ENCODE data around the gene VPS9D1. TPM values are rescaled to one million over a fixed set of nuclear protein-coding genes. Genes with fewer than 3 reads are reported as not detected.
A peak's percentile ranks its signal among the peaks of the same experiment; 100 is the strongest.
"Not testable (repeated sequence)": the region's sequence is repeated elsewhere in the genome, so short reads cannot be mapped to it uniquely, and the experiment has no call there.

VPS9D1 gene
- total RNA-seq, 1 donor from 2014 or later = 20.2 TPM

- no peak for DNase-seq (ENCODE audit: low read depth, low spot score)
Observed at GRCh38 chr16:89672177-89672941, 48.3 kb downstream of the VPS9D1 start.

GRCh38 chr16:89671565-89671964, 49.1 kb downstream of the VPS9D1 start:
- H3K4me3 Mint-ChIP-seq; H3K27me3 Mint-ChIP-seq (ENCODE audit: low read depth); H3K4me1 Mint-ChIP-seq; DNase-seq (ENCODE audit: low read depth, low spot score); H3K9me3 Mint-ChIP-seq; H3K27ac Mint-ChIP-seq (ENCODE audit: unreplicated experiment): not testable (repeated sequence)
- H3K36me3 Mint-ChIP-seq (ENCODE audit: low read depth) = peaks cover 25% of the 10 kb centered on the region

More at GRCh38 chr16:89672177-89672941, 48.3 kb downstream of the VPS9D1 start:
- Mint-ChIP-seq H3K27ac (ENCODE audit: unreplicated experiment) (no peak overlapping the region), H3K9me3 (peaks cover 3% of the 10 kb centered on the region), H3K4me1 (peaks cover 4% of the 10 kb centered on the region), H3K36me3 (ENCODE audit: low read depth) (peaks cover 20% of the 10 kb centered on the region), H3K4me3 (peak overlapping the region; percentile 23), H3K27me3 (ENCODE audit: low read depth) (no peaks in the 10 kb centered on the region)
- TF ChIP-seq CTCF (conservative IDR thresholded peaks at IDR 0.05) = no peak

GRCh38 chr16:89670496-89671431, 49.9 kb downstream of the VPS9D1 start:
- H3K27me3 Mint-ChIP-seq (ENCODE audit: low read depth) = no peaks in the 10 kb centered on the region

GRCh38 chr16:89669755-89670154, 50.9 kb downstream of the VPS9D1 start:
- Mint-ChIP-seq H3K27ac (ENCODE audit: unreplicated experiment) (no peak overlapping the region), H3K4me1 (peaks cover 4% of the 10 kb centered on the region), H3K4me3 (no peak overlapping the region), H3K36me3 (ENCODE audit: low read depth) (peaks cover 35% of the 10 kb centered on the region), H3K27me3 (ENCODE audit: low read depth) (no peaks in the 10 kb centered on the region), H3K9me3 (peaks cover 5% of the 10 kb centered on the region)
- TF ChIP-seq CTCF (conservative IDR thresholded peaks at IDR 0.05) = no peak
- no peak for DNase-seq (ENCODE audit: low read depth, low spot score)

More at GRCh38 chr16:89670496-89671431, 49.9 kb downstream of the VPS9D1 start:
- Mint-ChIP-seq H3K4me1 (peaks cover 4% of the 10 kb centered on the region), H3K9me3 (peaks cover 8% of the 10 kb centered on the region), H3K4me3 (no peak overlapping the region), H3K27ac (ENCODE audit: unreplicated experiment) (no peak overlapping the region), H3K36me3 (ENCODE audit: low read depth) (peaks cover 32% of the 10 kb centered on the region)
- DNase-seq (ENCODE audit: low read depth, low spot score) = no peak
- no peak for TF ChIP-seq CTCF (conservative IDR thresholded peaks at IDR 0.05)

- peaks cover 5% of the 10 kb centered on the region for H3K9me3 Mint-ChIP-seq
- no peaks in the 10 kb centered on the region for H3K27me3 Mint-ChIP-seq (ENCODE audit: low read depth)
- no peak for DNase-seq (ENCODE audit: low read depth, low spot score)
- peaks cover 4% of the 10 kb centered on the region for H3K4me1 Mint-ChIP-seq
- no peak overlapping the region for H3K27ac Mint-ChIP-seq (ENCODE audit: unreplicated experiment)
- H3K36me3 Mint-ChIP-seq (ENCODE audit: low read depth) = peaks cover 41% of the 10 kb centered on the region
- TF ChIP-seq CTCF (conservative IDR thresholded peaks at IDR 0.05) = no peak
- H3K4me3 Mint-ChIP-seq = no peak overlapping the region
Observed at GRCh38 chr16:89668790-89669158, 51.9 kb downstream of the VPS9D1 start.
